ENCODE results near the gene CLSTN1. TPM values are rescaled to one million over a fixed set of nuclear protein-coding genes. Genes with fewer than 3 reads are reported as not detected.
"Not testable (repeated sequence)": the region's sequence is repeated elsewhere in the genome, so short reads cannot be mapped to it uniquely, and the experiment has no call there.

The CLSTN1 gene
- total RNA-seq, 1 experiment from 2014 or later = 119 TPM

- no peak for TF ChIP-seq CTCF (IDR thresholded peaks at IDR 0.05)
- no peak for TF ChIP-seq ZNF121 (CRISPR knock-in tag; IDR thresholded peaks at IDR 0.05)
- TF ChIP-seq FOXK1 (CRISPR knock-in tag; IDR thresholded peaks at IDR 0.05) = no peak
- TF ChIP-seq IRF2 (CRISPR knock-in tag; IDR thresholded peaks at IDR 0.05; ENCODE audit: borderline replicate concordance, low read depth) = no peak
These were observed 30.5 kb downstream of the CLSTN1 start (continued) for GRCh38 chr1:9793291-9793690.

GRCh38 chr1:9792156-9793042, 31.4 kb downstream of the CLSTN1 start:
- no peak for TF ChIP-seq GRHL2 (CRISPR knock-in tag; IDR thresholded peaks at IDR 0.05; ENCODE audit: insufficient replicate concordance, severe bottlenecking)
- no peak for TF ChIP-seq NFE2L1 (CRISPR knock-in tag; IDR thresholded peaks at IDR 0.05)
- TF ChIP-seq CBFB (CRISPR knock-in tag; IDR thresholded peaks at IDR 0.05; ENCODE audit: low read depth) = no peak
- ChIA-PET CTCF (interaction anchor here (0.6 to 3.5 kb wide), 10 partner anchors 8 to 278 kb away, joined by 3 to 21 read pairs (median 4); no protein-coding TSS in a partner anchor), POLR2A (no interaction called here)
- H3K27me3 Mint-ChIP-seq (ENCODE audit: low read depth) = no peaks in the 10 kb centered on the region
- peaks cover 10% of the 10 kb centered on the region; the same call in 1 of the 2 replicates for H3K36me3 Mint-ChIP-seq
- peaks cover 58% of the 10 kb centered on the region for H3K4me1 Mint-ChIP-seq
- 0 out of 2 replicates have a peak overlapping the region, but pooled peaks have one; percentile 9 for H3K4me3 Mint-ChIP-seq
- peak overlapping the region; percentile 96 for H3K27ac Mint-ChIP-seq
- ATAC-seq (peak; percentile 95), DNase-seq (ENCODE audit: low spot score) (peak; percentile 62)
- H3K9me3 Mint-ChIP-seq = peaks cover 13% of the 10 kb centered on the region

GRCh38 chr1:9789700-9790099, 34.1 kb downstream of the CLSTN1 start:
- DNase-seq (ENCODE audit: low spot score); H3K27me3 Mint-ChIP-seq (ENCODE audit: low read depth); ATAC-seq; H3K27ac Mint-ChIP-seq; POLR2A ChIA-PET; H3K36me3 Mint-ChIP-seq; H3K4me3 Mint-ChIP-seq: not testable (repeated sequence)
- peaks cover 13% of the 10 kb centered on the region for H3K9me3 Mint-ChIP-seq
- H3K4me1 Mint-ChIP-seq = peaks cover 51% of the 10 kb centered on the region
- CTCF ChIA-PET = interaction anchor here (0.6 kb wide), 1 partner anchor 13 kb away, joined by 3 read pairs; no protein-coding TSS in a partner anchor
- TF ChIP-seq ZNF121 (CRISPR knock-in tag; IDR thresholded peaks at IDR 0.05) = peak; percentile 27; the same call in 1 of the 2 replicates

- POLR2A ChIA-PET = no interaction called here
- CTCF ChIA-PET = interaction anchor here (0.7 to 4.5 kb wide), 2 partner anchors 74 to 1196 kb away, joined by 5 to 71 read pairs; no protein-coding TSS in a partner anchor
- DNase-seq (ENCODE audit: low spot score) = no peak
- Mint-ChIP-seq H3K27ac (peak overlapping the region; percentile 14; the same call in 1 of the 2 replicates), H3K4me3 (no peak overlapping the region), H3K27me3 (ENCODE audit: low read depth) (no peaks in the 10 kb centered on the region), H3K4me1 (peaks cover 31% of the 10 kb centered on the region), H3K9me3 (peaks cover 13% of the 10 kb centered on the region), H3K36me3 (peaks cover 10% of the 10 kb centered on the region; the same call in 1 of the 2 replicates)
- no peak for ATAC-seq
- no peak for TF ChIP-seq ZNF512 (CRISPR knock-in tag; IDR thresholded peaks at IDR 0.05; ENCODE audit: borderline replicate concordance)
- TF ChIP-seq CBFB (CRISPR knock-in tag; IDR thresholded peaks at IDR 0.05; ENCODE audit: low read depth) = no peak
- no peak for TF ChIP-seq NFYB (CRISPR knock-in tag; conservative IDR thresholded peaks at IDR 0.05; ENCODE audit: low read depth)
- no peak for TF ChIP-seq CDX4 (CRISPR knock-in tag; IDR thresholded peaks at IDR 0.05; ENCODE audit: borderline replicate concordance)
- no peak for TF ChIP-seq ZBTB21 (CRISPR knock-in tag; IDR thresholded peaks at IDR 0.05; ENCODE audit: borderline replicate concordance)
- no peak for TF ChIP-seq SOX15 (CRISPR knock-in tag; IDR thresholded peaks at IDR 0.05)
These were observed 36.1 kb downstream of the CLSTN1 start for GRCh38 chr1:9787702-9788101.
